ENCODE data around the gene FLRT1. TPM values are rescaled to one million over a fixed set of nuclear protein-coding genes. Genes with fewer than 3 reads are reported as not detected.
A peak's percentile ranks its signal among the peaks of the same experiment; 100 is the strongest.

The FLRT1 gene
- total RNA-seq, 1 experiment from 2014 or later = 0.31 TPM

DNA sequence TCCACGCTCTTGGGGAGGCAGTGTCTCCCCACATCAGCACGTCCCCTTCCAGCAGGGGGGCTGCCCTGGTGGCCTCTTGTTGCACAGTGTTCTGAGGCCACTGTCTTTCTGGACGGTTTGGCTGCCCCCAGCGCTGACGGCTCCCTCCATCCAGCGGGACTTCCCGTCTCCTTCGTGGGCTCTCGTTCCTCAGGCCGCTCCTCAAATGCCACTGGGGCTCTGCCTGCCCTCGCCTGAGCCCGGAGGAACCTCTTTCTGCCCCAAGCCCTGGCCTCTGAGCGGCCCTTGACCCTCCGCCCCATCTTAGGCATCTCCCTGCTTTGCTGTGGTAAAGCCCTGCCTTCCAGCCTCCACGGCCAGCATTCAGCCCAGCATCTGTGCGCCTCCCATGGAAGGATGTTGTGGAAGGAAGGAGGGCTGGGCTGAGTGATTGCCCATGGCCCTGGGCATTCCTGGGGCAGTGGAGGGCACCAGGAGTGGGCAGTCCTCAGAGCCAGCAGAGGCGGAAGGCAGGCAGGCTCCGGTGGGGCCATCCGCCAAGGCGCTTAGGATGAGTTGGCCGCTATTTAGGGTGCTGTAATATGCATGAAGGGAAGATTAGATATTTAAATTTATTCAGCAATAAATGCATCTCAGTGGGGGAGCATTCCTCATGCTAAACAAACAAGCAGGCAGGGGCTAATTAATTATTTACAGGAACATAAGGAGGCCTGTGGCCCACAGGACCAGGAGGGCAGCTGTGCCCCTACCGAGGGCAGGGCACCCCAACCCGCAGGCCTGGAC, 31.7 kb upstream of the FLRT1 start:
- Histone ChIP-seq H4K8ac (replicated peaks; ENCODE audit: insufficient read length, low read depth, low read length) (no peak overlapping the region), H3K23me2 (ENCODE audit: insufficient read length, low read depth, low read length, poor library complexity, severe bottlenecking) (peaks cover 20% of the 10 kb centered on the region), H2BK120ac (ENCODE audit: low read depth, low read length, poor library complexity, severe bottlenecking) (no peak overlapping the region), H3K14ac (ENCODE audit: insufficient read depth, low read length) (no peak overlapping the region; the same call in 1 of the 2 replicates), H3K27ac (ENCODE audit: insufficient read length, low read depth, low read length) (no peak overlapping the region), H3T11ph (ENCODE audit: low read length) (no peak overlapping the region), H3K4me1 (ENCODE audit: insufficient read depth, low read length) (no peaks in the 10 kb centered on the region), H2BK5ac (ENCODE audit: insufficient read length, low read length) (no peak overlapping the region), H2BK12ac (ENCODE audit: insufficient read length, low read depth, low read length) (no peak overlapping the region), H4K91ac (ENCODE audit: insufficient read length, low read depth, low read length) (no peak overlapping the region), H3K9me3 (ENCODE audit: control insufficient read depth, low read depth, low read length) (no peaks in the 10 kb centered on the region), H3K9ac (ENCODE audit: extremely low read depth, insufficient read length, low read length) (no peak overlapping the region), H3K18ac (ENCODE audit: insufficient read length, low read depth, low read length) (no peak overlapping the region), H2AFZ (ENCODE audit: low read length) (no peak overlapping the region), H2BK20ac (ENCODE audit: low read depth, low read length, poor library complexity, severe bottlenecking) (no peak overlapping the region), H4K5ac (ENCODE audit: insufficient read length, low read depth, low read length) (no peak overlapping the region), H3K23ac (ENCODE audit: insufficient read length, low read depth, low read length) (no peak overlapping the region), H3K4me2 (ENCODE audit: insufficient read depth, insufficient read length, low read length) (no peak overlapping the region), H2AK5ac (ENCODE audit: insufficient read length, low read length) (no peak overlapping the region), H3K56ac (ENCODE audit: insufficient read length, low read depth, low read length) (no peak overlapping the region), H3K27me3 (ENCODE audit: insufficient read depth, low read length) (peaks cover 24% of the 10 kb centered on the region; the same call in 1 of the 2 replicates), H3K4ac (ENCODE audit: low read depth, low read length) (no peak overlapping the region), H4K20me1 (ENCODE audit: control insufficient read depth, insufficient read depth, insufficient read length) (no peaks in the 10 kb centered on the region), H3K79me1 (ENCODE audit: insufficient read depth, low read depth, low read length, poor library complexity, severe bottlenecking) (no peaks in the 10 kb centered on the region), H3K79me2 (ENCODE audit: insufficient read depth, low read length) (no peaks in the 10 kb centered on the region), H2BK15ac (ENCODE audit: low read depth, low read length) (no peak overlapping the region)
- whole genome bisulfite sequencing (ENCODE audit: extremely low coverage, insufficient read length, low lambda C conversion rate) = no CpG with 5 or more reads among the region's 23 CpGs
- Mint-ChIP-seq H3K9me3 (no peaks in the 10 kb centered on the region), H3K4me3 (no peak overlapping the region; a peak in 1 of 5 replicates), H3K27ac (peak overlapping the region in 1 of 3 experiments; percentile 47; a peak in 1 of 7 replicates), H3K27me3 (ENCODE audit: low read depth) (peaks cover 78% of the 10 kb centered on the region), H3K36me3 (ENCODE audit: insufficient read depth in 1 of 3, low read depth in 3 of 3) (no peaks in the 10 kb centered on the region; a peak in 1 of 7 replicates), H3K4me1 (peaks cover 14 to 24% of the 10 kb centered on the region in 2 experiments)
- TF ChIP-seq, protein P1, sequence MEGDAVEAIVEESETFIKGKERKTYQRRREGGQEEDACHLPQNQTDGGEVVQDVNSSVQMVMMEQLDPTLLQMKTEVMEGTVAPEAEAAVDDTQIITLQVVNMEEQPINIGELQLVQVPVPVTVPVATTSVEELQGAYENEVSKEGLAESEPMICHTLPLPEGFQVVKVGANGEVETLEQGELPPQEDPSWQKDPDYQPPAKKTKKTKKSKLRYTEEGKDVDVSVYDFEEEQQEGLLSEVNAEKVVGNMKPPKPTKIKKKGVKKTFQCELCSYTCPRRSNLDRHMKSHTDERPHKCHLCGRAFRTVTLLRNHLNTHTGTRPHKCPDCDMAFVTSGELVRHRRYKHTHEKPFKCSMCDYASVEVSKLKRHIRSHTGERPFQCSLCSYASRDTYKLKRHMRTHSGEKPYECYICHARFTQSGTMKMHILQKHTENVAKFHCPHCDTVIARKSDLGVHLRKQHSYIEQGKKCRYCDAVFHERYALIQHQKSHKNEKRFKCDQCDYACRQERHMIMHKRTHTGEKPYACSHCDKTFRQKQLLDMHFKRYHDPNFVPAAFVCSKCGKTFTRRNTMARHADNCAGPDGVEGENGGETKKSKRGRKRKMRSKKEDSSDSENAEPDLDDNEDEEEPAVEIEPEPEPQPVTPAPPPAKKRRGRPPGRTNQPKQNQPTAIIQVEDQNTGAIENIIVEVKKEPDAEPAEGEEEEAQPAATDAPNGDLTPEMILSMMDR (conservative IDR thresholded peaks at IDR 0.05) = no peak
- DNase-seq = no peak

Data from H9 (cell line).